Endothelial cell of umbilical vein (primary cell): ENCODE measurements around the gene POU6F2.

Experiments used
- CTCF ChIP-seq, 2 donors: IDR thresholded peaks; 1 replicate in 1 of 2; 2 replicates in 1 of 2; pipeline ENCODE4 v1.5.1; 2011; ENCODE audit warnings: low read length in 2 of 2, mild to moderate bottlenecking in 2 of 2, moderate library complexity in 2 of 2, control low read depth in 1 of 2, inconsistent platforms in 1 of 2, low read depth in 1 of 2; ENCODE audit not compliant: insufficient read depth in 1 of 2; ENCODE audit errors: extremely low read depth in 1 of 2
- EZH2 ChIP-seq: IDR thresholded peaks from 2 replicates; pipeline ENCODE4 v1.6.1; 2012; ENCODE audit warnings: borderline replicate concordance, low read depth, mild to moderate bottlenecking, moderate library complexity, low read length, inconsistent platforms; ENCODE audit not compliant: severe bottlenecking
- MAX ChIP-seq: IDR thresholded peaks from 2 replicates; pipeline ENCODE4 v1.6.1; 2011; ENCODE audit not compliant: insufficient read depth, insufficient read length
- MYC ChIP-seq: IDR thresholded peaks from one replicate; pipeline ENCODE4 v1.6.1; 2011; ENCODE audit warnings: mild to moderate bottlenecking, low read depth, low read length
- POLR2A ChIP-seq: IDR thresholded peaks from 2 replicates; pipeline ENCODE4 v1.6.1; 2012; ENCODE audit warnings: low read depth, mild to moderate bottlenecking, control low read depth, low read length
- POLR2AphosphoS5 ChIP-seq: IDR thresholded peaks from 2 replicates; pipeline ENCODE4 v1.6.1; 2012; ENCODE audit warnings: low read depth, mild to moderate bottlenecking, control low read depth, low read length, moderate library complexity; ENCODE audit not compliant: insufficient read depth

- TF ChIP-seq CTCF (IDR thresholded peaks at IDR 0.05; ENCODE audit: extremely low read depth in 1 of 2, insufficient read depth in 1 of 2, low read depth in 1 of 2, low read length in 2 of 2) (no peak), POLR2AphosphoS5 (no peak), EZH2 (no peak), POLR2A (no peak), MAX (no peak), MYC (no peak)
These were observed 533.2 kb downstream of the POU6F2 start for GRCh38 chr7:39510864-39511354.
